Measurements from ENCODE around the gene EPHB2. TPM values are rescaled to one million over a fixed set of nuclear protein-coding genes. Genes with fewer than 3 reads are reported as not detected.

Gene EPHB2
- polyA plus RNA-seq, 4 donors = 10.8 to 15.9 (median 12.5) TPM

DNA sequence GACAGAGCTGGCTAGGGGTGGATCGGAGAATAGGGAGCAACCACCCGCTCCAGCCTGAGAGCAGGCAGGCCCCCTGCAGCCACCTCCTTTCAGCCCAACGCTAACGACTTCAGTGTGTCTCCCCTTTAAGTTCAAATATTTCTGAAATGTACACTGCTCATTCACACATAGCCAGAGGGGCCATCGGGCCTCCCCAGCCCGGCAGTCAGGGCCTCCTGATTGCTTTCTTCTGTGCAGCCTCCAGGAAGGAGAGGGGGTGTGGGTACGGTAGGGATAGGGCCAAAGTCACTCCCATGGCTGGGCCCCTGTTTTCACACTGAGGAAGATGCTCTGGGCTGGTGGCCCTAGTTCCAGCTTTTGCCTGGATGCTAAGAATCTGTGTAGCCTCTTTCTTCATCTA is 64.8 kb downstream of the EPHB2 start:
- DNase-seq (ENCODE audit: low read depth in 4 of 4, low spot score in 3 of 4) = no peak

DNA sequence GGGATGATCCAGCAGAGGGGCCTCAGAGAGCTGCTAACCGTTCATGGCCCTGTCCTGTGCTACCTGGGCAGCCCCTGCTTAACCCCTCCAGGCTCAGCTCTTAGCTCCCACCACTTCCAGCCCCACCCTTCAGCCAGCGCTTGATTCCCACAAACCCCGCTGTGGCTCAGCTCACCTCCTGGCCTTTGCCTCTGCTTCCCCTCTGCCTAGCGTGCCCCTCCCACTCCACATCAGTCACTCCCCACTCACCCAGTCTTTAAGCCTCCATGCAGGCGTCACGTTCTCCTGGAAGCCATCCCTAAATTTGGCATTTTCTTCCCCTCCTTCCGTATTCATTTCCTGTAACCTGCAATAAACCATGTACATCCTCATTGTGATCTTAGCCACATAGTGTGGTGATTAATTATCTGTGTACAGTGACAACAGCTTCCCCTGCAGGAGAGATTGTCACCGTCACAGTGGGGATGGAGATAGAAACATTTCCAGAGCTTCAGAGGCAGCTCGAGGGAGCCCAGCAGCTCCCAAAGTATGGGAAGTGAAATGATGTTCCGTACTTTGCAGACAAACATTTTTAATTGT is 65.5 kb downstream of the EPHB2 start:
- DNase-seq (ENCODE audit: low read depth in 4 of 4, low spot score in 3 of 4) = no peak

DNA sequence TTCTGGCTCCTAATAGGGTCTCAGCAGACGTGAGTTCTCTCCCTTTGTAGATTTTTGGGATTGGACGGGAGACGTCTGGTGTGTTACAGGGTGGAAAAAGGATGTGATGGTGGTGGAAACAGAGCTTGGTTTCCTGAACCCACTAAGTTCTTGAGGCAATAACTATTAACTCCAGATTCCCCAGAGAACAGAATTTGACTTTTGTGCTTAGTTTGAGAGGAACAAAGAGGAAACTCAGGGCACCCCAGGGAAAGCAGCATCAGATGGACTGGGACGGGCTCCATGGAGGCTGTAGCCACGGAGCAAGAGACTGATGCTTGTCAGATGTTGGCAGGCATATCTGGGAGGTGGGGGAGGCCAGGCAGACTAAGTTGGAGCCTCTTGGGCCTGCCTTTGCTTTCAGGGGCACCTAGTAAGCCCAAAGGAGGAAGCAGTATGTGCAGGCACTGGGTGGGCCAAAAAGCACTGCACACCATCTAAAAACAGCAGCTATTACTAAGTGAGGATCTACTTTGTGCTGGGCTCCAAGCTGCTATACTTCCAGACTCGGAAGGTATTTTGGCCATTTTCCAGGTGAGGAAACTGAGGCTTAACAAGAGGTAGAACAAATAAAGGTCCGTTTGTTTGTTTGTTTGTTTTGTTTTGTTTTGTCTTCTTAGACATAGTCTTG is 66.9 kb downstream of the EPHB2 start:
- no peak for DNase-seq (ENCODE audit: low read depth in 4 of 4, low spot score in 3 of 4)

DNA sequence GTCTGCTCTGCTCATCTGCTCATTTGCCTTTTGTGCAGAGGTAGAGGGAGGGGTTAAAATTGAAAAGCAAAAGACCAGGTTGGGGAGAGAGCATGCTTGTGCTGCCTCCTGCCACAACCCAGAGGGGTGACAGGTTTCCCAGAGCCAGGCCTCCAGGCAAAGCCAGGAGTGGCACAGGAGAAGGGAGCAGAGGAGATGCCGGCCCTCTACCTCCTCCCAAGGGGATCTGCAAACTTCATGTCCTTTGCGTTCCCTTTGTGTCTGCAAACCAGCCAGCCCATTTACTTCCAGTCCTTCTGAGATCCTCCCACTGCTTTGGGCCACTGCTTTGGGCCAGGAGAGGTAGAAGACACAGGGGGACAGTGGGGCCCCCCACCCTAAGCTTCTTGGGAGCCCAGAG is 67.8 kb downstream of the EPHB2 start:
- no peak for DNase-seq (ENCODE audit: low read depth in 4 of 4, low spot score in 3 of 4)

DNA sequence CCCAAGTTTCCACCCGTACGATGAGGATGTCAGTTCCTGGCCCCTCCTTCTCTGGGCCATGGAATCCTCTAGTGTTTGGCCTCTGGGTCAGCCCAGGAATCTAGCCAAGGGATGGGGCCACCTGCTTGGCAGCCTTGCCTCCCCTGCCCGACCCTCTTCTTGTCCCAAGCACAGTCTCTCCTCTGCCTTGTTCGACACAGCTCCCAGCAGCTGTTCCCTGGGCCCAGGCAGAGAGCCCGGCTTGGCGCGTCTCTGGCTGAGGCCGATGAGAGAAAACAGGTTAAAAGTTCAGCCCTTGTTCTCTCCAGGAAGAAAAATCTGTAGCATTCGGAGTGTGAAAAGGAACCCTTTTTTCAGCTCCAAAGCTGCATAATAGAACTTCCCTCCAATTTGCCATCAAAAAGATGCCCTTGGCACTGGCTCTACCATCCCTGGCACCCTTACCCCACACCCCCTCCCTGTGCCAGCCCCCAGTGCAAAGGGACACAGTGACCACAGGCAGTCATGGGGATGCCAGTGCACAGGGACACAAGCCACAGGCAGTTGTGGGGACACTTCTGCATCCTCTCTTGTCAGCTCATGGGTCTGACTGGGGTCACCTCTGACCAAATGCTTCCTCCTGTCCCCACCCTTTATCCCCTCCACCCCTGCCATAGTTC is 68.4 kb downstream of the EPHB2 start:
- DNase-seq (ENCODE audit: low read depth in 4 of 4, low spot score in 3 of 4) = no peak

DNA sequence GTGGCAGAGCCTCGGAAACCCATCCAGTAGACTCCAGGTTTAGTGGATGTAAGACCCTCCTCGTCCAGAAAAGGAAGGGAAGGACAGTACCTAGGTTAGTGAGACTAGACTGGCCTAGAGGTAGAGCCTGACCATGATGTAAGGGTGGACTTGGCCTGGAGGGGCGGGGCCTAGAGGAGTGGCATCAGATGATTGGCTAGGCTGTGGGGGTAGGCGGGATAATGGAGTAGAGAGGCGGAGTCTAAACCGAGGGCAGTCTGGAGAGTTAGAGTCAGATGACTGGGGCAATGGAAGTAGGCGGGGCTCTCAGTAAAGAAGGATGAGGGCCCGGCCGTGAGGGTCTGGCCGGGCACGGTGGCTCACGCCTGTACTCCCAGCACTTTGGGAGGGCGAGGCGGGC is 70.1 kb downstream of the EPHB2 start:
- DNase-seq (ENCODE audit: low read depth in 4 of 4, low spot score in 3 of 4) = no peak

DNA sequence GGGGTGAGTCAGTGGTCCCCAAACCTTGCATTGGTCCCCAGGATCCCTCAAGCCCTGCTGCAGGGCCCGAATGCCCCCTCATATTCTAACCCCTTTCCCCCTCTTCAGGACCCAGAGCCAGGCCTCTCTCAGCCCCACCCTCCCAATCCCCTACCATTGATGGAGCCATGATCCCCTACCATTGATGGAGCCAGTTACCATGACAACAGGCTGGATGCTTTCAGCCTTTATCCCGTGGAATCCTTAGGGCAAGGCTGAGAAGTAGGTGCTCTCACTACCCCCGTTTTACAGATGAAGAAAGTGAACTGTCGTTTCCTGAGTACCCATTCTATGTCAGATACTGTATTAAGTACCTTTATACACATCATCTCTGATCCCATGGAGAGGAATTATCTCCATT is 70.8 kb downstream of the EPHB2 start:
- DNase-seq (ENCODE audit: low read depth in 4 of 4, low spot score in 3 of 4) = no peak

DNA sequence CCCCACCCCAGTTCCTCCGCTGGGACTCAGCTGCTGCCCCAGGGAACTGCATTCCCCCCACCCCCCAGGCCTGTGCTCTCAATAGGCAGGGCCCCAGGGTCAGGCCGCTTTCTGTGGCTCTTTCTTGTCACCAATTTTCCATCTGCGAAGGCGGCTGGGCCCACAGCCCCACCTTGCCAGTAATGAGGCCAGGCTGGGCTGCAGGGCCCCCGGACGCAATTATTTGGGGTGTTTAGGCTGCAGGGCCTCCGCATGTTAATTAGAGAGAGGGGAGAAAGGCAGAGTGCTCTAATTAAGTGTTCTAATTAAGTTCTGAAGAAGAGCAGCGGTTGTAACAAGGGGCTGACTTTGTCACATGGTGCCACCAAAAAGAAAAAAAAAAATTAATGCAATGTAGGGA is 71.8 kb downstream of the EPHB2 start:
- no peak for DNase-seq (ENCODE audit: low read depth in 4 of 4, low spot score in 3 of 4)

DNA sequence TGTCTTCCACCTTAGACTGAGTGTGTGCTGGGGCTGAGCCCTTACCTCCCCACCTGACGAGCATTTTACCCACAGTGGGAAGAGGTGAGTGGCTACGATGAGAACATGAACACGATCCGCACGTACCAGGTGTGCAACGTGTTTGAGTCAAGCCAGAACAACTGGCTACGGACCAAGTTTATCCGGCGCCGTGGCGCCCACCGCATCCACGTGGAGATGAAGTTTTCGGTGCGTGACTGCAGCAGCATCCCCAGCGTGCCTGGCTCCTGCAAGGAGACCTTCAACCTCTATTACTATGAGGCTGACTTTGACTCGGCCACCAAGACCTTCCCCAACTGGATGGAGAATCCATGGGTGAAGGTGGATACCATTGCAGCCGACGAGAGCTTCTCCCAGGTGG is 73.7 kb downstream of the EPHB2 start:
- DNase-seq (ENCODE audit: low read depth in 4 of 4, low spot score in 3 of 4) = no peak

DNA sequence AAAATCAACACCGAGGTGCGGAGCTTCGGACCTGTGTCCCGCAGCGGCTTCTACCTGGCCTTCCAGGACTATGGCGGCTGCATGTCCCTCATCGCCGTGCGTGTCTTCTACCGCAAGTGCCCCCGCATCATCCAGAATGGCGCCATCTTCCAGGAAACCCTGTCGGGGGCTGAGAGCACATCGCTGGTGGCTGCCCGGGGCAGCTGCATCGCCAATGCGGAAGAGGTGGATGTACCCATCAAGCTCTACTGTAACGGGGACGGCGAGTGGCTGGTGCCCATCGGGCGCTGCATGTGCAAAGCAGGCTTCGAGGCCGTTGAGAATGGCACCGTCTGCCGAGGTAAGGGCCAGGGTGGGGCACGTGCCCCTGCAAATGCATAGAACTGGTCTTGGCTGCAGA is 74.1 kb downstream of the EPHB2 start:
- DNase-seq (ENCODE audit: low read depth in 4 of 4, low spot score in 3 of 4) = no peak

DNA sequence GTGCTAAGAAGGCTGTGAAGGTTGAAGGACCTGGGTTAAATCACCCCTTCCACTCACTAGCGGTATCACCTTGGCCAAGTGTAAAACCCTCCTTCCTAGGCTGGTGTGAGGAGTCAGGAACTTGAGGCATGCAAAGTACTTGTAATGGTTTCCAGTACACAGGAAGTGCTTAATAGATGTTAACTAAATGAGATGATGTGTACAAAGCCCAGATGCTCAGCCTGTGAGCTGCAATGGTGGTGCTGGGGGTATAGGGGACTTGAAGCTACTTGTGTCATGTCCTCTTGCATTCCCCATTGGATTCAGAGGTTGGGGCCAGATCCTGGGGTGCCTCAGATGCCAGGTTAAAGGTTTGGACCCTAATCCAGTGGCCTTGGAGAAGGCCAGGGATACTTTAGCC is 75.5 kb downstream of the EPHB2 start:
- DNase-seq (ENCODE audit: low read depth in 4 of 4, low spot score in 3 of 4) = no peak

DNA sequence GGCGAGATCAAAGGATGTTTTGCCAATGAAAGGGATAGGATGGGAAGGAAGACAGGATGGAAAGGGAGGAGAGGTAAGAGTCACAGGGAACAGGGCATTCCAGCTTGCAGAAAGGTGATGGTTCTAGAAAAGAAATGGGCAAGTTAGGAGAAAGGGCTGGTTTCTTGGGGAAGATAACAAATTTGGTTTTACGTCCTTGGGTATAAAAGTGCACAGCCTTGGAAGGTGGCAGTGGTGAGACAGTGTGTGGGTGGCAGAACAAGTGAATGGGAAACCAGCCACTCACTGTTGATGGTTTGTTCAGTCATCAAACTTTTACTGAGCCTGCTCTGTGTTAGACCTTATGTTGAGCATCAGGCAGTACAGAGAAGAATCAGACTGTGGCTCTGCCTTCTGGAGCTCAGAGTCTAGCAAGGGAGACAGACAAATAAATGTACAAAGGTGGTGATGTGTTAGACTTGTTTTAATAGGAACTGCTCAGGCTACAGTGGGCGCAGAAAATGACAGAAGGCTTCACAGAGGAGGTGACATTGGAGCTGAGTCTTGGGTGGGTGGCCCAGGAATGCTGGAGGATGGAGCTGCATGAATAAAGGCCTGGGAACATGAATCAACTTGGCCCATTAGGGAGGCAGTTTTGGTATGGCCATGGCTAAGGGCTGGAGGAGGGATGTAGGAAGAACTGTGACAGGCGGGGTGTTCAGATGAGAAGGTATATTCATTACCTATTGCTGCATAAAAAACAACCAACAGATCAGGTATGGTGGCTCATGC is 76.3 kb downstream of the EPHB2 start:
- no peak for DNase-seq (ENCODE audit: low read depth in 4 of 4, low spot score in 3 of 4)

DNA sequence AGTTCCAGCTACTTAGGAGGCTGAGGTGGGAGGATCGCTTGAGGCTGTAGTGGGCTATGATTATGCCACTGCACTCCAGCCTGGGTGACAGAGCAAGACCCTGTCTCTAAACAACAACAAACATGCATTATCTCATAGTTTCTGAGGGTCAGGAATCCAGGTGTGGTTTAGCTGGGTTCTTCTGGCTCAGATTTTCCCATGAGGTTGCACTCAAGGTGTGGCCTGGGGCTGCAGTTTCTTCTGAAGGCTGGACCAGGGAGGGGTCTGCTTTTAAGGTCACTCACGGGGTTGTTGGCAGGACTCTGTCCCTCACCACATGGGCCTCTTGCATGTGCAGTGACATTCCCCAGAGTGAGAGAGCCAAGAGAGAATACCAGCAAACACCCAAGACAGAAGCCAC is 77.0 kb downstream of the EPHB2 start:
- DNase-seq (ENCODE audit: low read depth in 4 of 4, low spot score in 3 of 4) = no peak

DNA sequence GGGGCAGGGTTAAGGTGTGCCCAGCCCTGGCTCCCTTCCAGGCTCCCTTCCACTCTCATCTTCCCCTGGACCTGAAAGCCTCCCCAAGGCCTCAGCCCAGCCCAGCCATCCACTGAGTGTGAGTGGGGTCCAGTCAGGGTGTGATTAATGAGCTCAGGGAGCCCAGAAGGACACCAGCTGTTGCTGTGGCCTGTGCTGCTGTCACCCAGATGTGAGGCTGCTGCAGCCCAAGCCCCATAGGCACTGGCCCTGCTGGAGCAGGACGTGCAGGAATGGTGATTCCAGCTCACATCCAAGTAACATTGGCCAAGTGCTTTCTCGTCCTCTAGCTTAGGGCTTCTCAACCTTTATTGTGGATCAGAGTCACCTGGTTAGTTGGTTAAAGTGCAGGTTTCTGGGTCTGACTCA is 77.6 kb downstream of the EPHB2 start:
- peak in 2 of 4 donors; percentile 42 to 52 for DNase-seq (ENCODE audit: low read depth in 4 of 4, low spot score in 3 of 4)

DNA sequence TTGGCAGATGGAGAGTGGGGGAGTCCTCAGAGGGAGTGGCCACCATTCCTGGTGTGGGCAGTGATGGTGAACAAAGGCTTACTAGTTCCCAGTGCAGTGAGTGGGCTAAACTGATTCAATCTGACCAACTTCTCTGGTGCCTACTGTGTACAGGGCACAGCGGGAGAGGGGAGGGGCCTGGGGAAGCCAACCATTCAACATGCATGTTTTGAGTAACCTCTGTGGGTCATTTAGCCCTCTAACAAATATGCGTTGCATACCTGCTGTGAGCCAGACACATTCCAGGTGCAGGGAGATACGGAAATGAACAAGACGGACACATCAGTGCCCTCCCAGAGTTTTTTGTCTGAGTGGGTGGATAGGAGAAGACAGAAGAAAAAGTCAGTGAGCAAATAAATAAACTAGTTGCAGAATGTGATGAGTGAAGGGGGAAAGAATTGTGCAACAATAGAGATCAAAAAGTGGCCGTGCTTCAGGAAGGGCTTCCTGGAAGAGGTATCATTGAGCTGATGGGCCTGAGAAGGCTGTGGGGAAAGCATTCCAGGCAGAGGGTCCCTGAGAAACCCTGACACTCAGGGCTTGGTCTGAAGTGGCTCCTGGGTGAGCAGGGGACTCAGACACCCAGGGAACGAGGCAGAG is 78.8 kb downstream of the EPHB2 start:
- no peak for DNase-seq (ENCODE audit: low read depth in 4 of 4, low spot score in 3 of 4)

DNA sequence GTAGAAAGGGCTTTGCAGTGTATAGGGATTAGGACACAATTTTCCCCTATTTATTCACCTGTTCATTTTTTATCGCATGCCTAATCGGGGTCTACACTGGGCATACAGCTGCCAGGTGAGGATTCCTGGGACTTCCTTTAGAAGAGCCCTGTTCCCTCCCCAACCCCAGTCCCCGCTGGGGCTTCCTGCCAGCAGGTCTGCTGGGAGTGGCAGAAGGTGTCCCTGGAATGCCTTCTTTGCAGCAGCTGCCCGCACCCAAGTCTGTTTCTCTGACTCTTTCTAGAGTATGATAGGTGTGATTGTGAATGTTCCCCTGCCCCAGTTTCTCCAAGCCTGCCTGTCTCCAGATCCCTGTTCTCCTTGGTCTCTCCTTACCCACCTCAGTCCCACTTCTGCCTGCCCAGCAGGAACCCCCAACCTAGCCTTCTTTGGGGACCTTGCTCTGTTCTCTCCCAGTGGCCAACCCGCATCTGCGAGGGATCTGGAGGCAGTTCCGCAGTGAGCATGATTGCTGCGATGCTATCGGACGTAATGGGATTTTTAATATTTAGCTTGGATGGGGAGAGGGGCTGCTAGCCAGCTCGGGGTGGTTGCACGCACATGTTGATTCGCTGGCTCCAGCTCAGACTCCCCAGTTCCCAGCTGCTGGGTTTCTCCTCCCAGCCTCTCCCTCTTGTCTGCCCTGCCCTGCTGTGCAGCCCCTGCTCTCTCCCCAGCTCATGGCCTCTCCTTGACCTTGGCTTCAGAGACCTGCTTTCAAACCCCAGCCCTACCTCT is 79.8 kb downstream of the EPHB2 start:
- DNase-seq (ENCODE audit: low read depth in 4 of 4, low spot score in 3 of 4) = no peak

DNA sequence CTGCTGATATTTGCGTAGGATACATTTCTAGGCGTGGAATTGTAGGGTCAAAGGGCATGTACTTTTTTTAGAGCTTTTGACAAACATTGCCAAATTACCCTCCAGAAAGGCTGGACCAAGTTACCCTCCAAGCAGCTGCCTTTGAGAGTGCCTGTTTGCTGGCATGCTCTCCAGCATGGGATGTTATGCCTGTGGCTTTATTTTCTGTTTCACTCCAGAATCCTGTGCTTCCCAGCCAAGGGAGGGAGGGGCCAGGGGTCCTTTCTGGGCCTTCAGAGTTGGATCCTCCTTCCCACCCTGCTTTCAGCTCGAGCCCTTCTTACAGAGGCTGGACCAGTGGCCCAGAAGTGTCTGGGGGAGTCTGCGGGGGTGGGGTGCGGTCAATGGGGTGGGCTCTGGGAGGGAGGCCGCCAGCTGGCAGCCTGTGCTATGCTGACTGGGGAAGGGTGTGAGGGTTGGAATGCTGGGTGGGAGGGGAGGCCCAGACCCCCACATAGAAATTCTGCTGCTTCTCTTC is 81.2 kb downstream of the EPHB2 start:
- DNase-seq (ENCODE audit: low read depth in 4 of 4, low spot score in 3 of 4) = no peak

DNA sequence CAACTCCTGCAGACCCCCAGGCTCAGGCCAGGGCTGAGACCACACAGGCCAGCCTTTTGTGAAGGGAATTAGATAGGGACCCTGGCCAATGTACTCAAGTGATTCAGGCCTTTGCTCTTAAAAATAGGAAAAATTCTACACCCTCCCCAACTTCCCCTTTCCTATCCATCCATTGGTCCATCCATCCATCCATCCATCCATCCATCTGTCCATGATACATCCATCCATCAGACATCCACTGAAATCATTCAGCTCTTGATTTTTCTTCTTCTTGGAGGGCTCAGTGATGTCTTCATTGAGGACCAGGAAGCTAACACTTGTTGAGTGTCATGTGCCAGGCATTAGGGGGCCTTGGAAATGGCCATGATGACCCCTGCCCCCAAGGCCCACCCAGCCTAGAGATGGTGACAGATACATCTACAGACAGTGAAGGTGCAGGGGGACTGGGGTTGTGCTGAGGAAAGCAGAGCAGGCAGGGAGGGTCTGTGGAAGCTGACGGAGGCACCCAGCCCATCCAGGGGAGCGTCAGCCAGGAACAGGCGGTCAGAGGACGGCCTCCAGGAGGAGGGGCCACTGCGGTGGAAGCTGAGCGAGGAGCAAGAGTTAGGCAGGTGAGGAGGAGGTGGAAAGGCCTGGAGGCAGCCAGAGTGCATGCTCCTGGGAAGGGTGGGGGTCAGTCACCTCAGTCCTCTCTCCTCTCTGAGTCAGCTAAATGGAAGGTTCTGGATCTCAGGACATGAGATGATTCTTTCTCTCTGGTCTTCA is 81.9 kb downstream of the EPHB2 start:
- DNase-seq (ENCODE audit: low read depth in 4 of 4, low spot score in 3 of 4) = no peak

DNA sequence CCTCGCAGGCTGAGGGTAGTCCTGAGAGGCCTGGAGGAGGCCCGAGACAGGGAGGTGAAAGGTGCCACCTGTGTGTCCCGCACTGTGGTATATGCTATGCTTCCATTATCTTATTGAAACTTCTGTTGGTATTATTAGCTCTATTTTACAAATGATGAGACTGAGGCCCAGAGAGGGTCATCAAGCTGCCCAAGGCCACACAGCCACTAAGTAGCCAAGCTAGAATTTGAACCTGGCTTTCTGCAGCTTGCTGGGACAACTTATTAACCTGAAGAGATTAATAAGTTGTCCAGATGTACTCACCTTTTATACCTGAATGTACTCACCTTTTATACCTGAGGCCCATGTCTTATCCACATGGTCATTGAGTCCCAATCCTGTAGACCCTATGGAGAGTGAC is 83.0 kb downstream of the EPHB2 start:
- no peak for DNase-seq (ENCODE audit: low read depth in 4 of 4, low spot score in 3 of 4)
